SK-N-SH (cell line): ENCODE measurements around the gene SACS. TPM values are rescaled to one million over a fixed set of nuclear protein-coding genes. Genes with fewer than 3 reads are reported as not detected.
"Not testable (repeated sequence)": the region's sequence is repeated elsewhere in the genome, so short reads cannot be mapped to it uniquely, and the experiment has no call there.

ENCODE experiments used
- CTCF ChIA-PET: fragments of 300-600, 350-600 bp; formaldehyde crosslinking; extraction: SDS; loops from one replicate; lab custom pipeline; 2021; lab: Yijun Ruan, JAX
- POLR2A ChIA-PET: fragments of 350-600 bp; sonication (Branson Sonifier 250); formaldehyde crosslinking; extraction: SDS; loops from one replicate; lab custom pipeline; 2020; ENCODE audit warnings: antibody characterized with exemption, inconsistent platforms; lab: Yijun Ruan, JAX
- DNase-seq: peaks from one replicate; pipeline ENCODE4 v3.0.0; 2012
- H2AFZ ChIP-seq: fragments of 200-600 bp; sonication (generic); 2 replicates; pipeline ENCODE4 v1.8.1; 2016; ENCODE audit warnings: antibody characterized with exemption, mild to moderate bottlenecking, low read depth
- H3F3A ChIP-seq: fragments of 200-600 bp; sonication (generic); replicated peaks from 2 replicates; pipeline ENCODE3; 2016; ENCODE audit warnings: antibody characterized with exemption, mild to moderate bottlenecking; ENCODE audit not compliant: insufficient read depth
- H3K27ac ChIP-seq, 2 experiments: fragments of 200-500 bp in 1 of 2; fragments of 200-600 bp in 1 of 2; sonication (Bioruptor generic) in 1 of 2; sonication (generic), shearing (Covaris generic) in 1 of 2; 2 replicates each; pipeline versions ENCODE4 v1.5.1 to v1.6.1; 2014 to 2016; ENCODE audit warnings: low read depth in 2 of 2, inconsistent platforms in 1 of 2, low read length in 1 of 2, mild to moderate bottlenecking in 1 of 2, mixed read lengths in 1 of 2
- H3K27me3 ChIP-seq: fragments of 200-600 bp; sonication (generic), shearing (Covaris generic); 2 replicates; pipeline ENCODE4 v1.6.1; 2016; ENCODE audit warnings: mixed run types; ENCODE audit not compliant: insufficient read depth
- H3K36me3 ChIP-seq, 2 experiments: fragments of 200-500 bp in 1 of 2; fragments of 200-600 bp in 1 of 2; sonication (Bioruptor generic) in 1 of 2; sonication (generic) in 1 of 2; replicated peaks in 1 of 2; 2 replicates each; pipeline versions ENCODE3 to v1.5.1; 2014 to 2016; ENCODE audit warnings: low read length in 1 of 2, mild to moderate bottlenecking in 1 of 2; ENCODE audit not compliant: insufficient read depth in 2 of 2, control insufficient read depth in 1 of 2
- H3K4me1 ChIP-seq, 2 experiments: fragments of 200-500 bp in 1 of 2; fragments of 200-600 bp in 1 of 2; sonication (Bioruptor generic) in 1 of 2; sonication (generic), shearing (Covaris generic) in 1 of 2; 2 replicates each; pipeline versions ENCODE4 v1.5.1 to v1.6.1; 2014 to 2016; ENCODE audit warnings: low read depth in 1 of 2, low read length in 1 of 2, mixed run types in 1 of 2; ENCODE audit not compliant: insufficient read depth in 2 of 2, control insufficient read depth in 1 of 2
- H3K4me2 ChIP-seq: fragments of 200-600 bp; sonication (generic), shearing (Covaris generic); 2 replicates; pipeline ENCODE4 v1.6.1; 2017; ENCODE audit warnings: mixed run types
- H3K4me3 ChIP-seq, 2 experiments: fragments of 200-500 bp in 1 of 2; fragments of 200-600 bp in 1 of 2; sonication (Bioruptor generic) in 1 of 2; sonication (generic), shearing (Covaris generic) in 1 of 2; 2 replicates each; pipeline versions ENCODE4 v1.5.1 to v1.8.1; 2014 to 2016; ENCODE audit warnings: low read depth in 2 of 2, inconsistent platforms in 1 of 2, low read length in 1 of 2, mild to moderate bottlenecking in 1 of 2, mixed read lengths in 1 of 2, moderate library complexity in 1 of 2
- H3K79me2 ChIP-seq: fragments of 200-600 bp; sonication (generic); 2 replicates; pipeline ENCODE4 v1.8.1; 2017; ENCODE audit warnings: mild to moderate bottlenecking; ENCODE audit not compliant: insufficient read depth
- H3K9ac ChIP-seq: fragments of 200-600 bp; sonication (generic); 2 replicates; pipeline ENCODE4 v1.6.1; 2017; ENCODE audit warnings: mixed run types
- H3K9me2 ChIP-seq: fragments of 200-600 bp; sonication (generic); 2 replicates; pipeline ENCODE4 v1.6.1; 2017; ENCODE audit warnings: mixed run types
- H3K9me3 ChIP-seq: fragments of 200-600 bp; sonication (generic); 2 replicates; pipeline ENCODE4 v1.6.1; 2017; ENCODE audit warnings: mixed run types, mild to moderate bottlenecking, moderate library complexity
- H4K20me1 ChIP-seq: fragments of 200-600 bp; sonication (generic); 2 replicates; pipeline ENCODE4 v1.6.1; 2017; ENCODE audit warnings: mild to moderate bottlenecking, mixed run types; ENCODE audit not compliant: insufficient read depth
- CHD2 ChIP-seq: fragments of 150-350 bp; IDR thresholded peaks from 2 replicates; pipeline ENCODE4 v1.6.1; 2018; ENCODE audit warnings: low read length; ENCODE audit not compliant: partially characterized antibody
- EP300 ChIP-seq, 2 experiments: IDR thresholded peaks; 2 replicates each; pipeline versions ENCODE4 v1.4.0 to v1.6.1; 2012; ENCODE audit warnings: borderline replicate concordance in 1 of 2, low read depth in 1 of 2, low read length in 1 of 2
- FOXJ3 ChIP-seq: sonication (generic); formaldehyde crosslinking; IDR thresholded peaks from 2 replicates; pipeline ENCODE4 v1.5.1; 2020; ENCODE audit warnings: mild to moderate bottlenecking, missing genetic modification reagents
- FOXM1 ChIP-seq: IDR thresholded peaks from 2 replicates; pipeline ENCODE4 v1.4.0; 2012; ENCODE audit warnings: low read depth, mild to moderate bottlenecking
- GATA2 ChIP-seq: sonication (generic); formaldehyde crosslinking; IDR thresholded peaks from 2 replicates; pipeline ENCODE4 v1.5.0; 2020; ENCODE audit warnings: mild to moderate bottlenecking, missing genetic modification reagents
- JUND ChIP-seq: IDR thresholded peaks from 2 replicates; pipeline ENCODE4 v1.4.0; 2012
- MEF2A ChIP-seq: IDR thresholded peaks from 2 replicates; pipeline ENCODE4 v1.4.0; 2012; ENCODE audit warnings: low read depth, borderline replicate concordance
- POLR2AphosphoS5 ChIP-seq: IDR thresholded peaks from 2 replicates; pipeline ENCODE4 v1.6.1; 2012; ENCODE audit warnings: low read depth, low read length
- RAD21 ChIP-seq: IDR thresholded peaks from 2 replicates; pipeline ENCODE4 v1.6.1; 2012; ENCODE audit warnings: mild to moderate bottlenecking, low read length
- RFX5 ChIP-seq: IDR thresholded peaks from 2 replicates; pipeline ENCODE4 v1.6.1; 2012; ENCODE audit warnings: mild to moderate bottlenecking, improper control_type of control experiment, low read length
- RXRA ChIP-seq: IDR thresholded peaks from 2 replicates; pipeline ENCODE4 v1.4.0; 2012; ENCODE audit warnings: low read depth, mild to moderate bottlenecking, borderline replicate concordance
- TAF1 ChIP-seq: IDR thresholded peaks from 2 replicates; pipeline ENCODE4 v1.6.1; 2012; ENCODE audit warnings: low read depth, mild to moderate bottlenecking, low read length, moderate library complexity, borderline replicate concordance
- TCF12 ChIP-seq: IDR thresholded peaks from 2 replicates; pipeline ENCODE4 v1.4.0; 2012
- WGBS: methylation state at CpG from one replicate; pipeline ENCODE4 v1.1.6; 2017; ENCODE audit warnings: low lambda C conversion rate; 5-methylcytosine and 5-hydroxymethylcytosine counted together
- polyA plus RNA-seq, 3 experiments: library from polyadenylated mRNA; depleted of rRNA; stranded (reverse); fragments of >200 nt; gene quantifications; 2 replicates each; pipeline ENCODE4 v1.2.3, GENCODE V29; 2012
- TF ChIP-seq, protein P1 (sequence below): IDR thresholded peaks from 2 replicates; pipeline ENCODE4; 2012
- TF ChIP-seq, protein P2 (sequence below): fragments of 150-350 bp; IDR thresholded peaks from 2 replicates; pipeline ENCODE4 v1.6.1; 2016; ENCODE audit warnings: mild to moderate bottlenecking, low read depth, low read length
- TF ChIP-seq, protein P3 (sequence below): IDR thresholded peaks from 2 replicates; pipeline ENCODE4 v1.6.1; 2012; ENCODE audit warnings: mild to moderate bottlenecking, low read depth, low read length, moderate library complexity

The SACS gene
- polyA plus RNA-seq, 1 of the 3 experiments (the other 2 are of a cell fraction) = 5.9 TPM

DNA sequence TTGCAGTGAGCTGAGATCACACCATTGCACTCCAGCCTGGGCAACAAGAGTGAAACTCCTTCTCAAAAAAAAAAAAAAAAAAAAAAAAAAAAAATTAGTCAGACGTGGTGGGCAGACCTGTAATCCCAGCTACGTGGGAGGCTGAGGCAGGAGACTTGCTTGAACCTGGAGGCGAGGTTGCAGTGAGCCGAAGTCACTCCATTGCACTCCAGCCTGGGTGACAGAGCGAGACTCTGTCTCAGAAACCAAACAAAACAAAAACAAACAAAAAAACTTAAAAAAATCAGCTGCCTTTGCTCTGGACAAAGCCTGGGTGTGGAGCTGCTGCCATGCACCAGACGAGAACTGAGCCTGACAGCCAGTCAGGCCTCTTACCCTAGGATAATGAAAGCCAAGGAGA, 6.8 kb upstream of the SACS start:
- POLR2A ChIA-PET, H3K79me2 ChIP-seq, H3K9me2 ChIP-seq, H3K9ac ChIP-seq, H3K4me1 ChIP-seq, H3K27ac ChIP-seq, H3K4me2 ChIP-seq, H3K9me3 ChIP-seq, H3K36me3 ChIP-seq, H3K27me3 ChIP-seq, H4K20me1 ChIP-seq, H2AFZ ChIP-seq, DNase-seq, H3K4me3 ChIP-seq, H3F3A ChIP-seq: not testable (repeated sequence)
- CTCF ChIA-PET = interaction anchor here (1.1 kb wide), 1 partner anchor 28 kb away, joined by 4 read pairs; no protein-coding TSS in a partner anchor
- 85% methylated on average over 6 of the region's 6 CpGs for WGBS

DNA sequence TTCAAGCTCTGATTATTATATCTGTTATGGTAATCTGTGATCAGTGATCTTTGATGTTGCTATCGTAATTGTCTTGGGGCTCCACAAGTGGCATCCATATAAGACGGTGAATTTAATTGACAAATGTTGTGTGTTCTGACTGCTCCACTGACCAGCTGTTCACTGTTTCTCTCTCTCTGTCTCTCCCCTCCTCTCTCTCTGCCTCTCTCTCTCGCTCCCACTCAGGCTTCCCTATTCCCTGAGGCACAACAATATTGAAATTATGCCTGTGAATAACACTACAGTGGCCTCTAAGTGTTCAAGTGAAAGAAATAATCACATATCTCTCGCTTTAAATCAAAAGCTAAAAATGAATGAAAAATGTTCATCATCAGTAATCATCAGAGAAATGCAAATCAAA, 4.4 kb upstream of the SACS start:
- 92% methylated on average over 4 of the region's 4 CpGs for WGBS
- Histone ChIP-seq H3K27ac (no peak overlapping the region), H3K36me3 (no peaks in the 10 kb centered on the region), H3K9me3 (no peaks in the 10 kb centered on the region), H3K27me3 (no peaks in the 10 kb centered on the region), H3K4me1 (no peaks in the 10 kb centered on the region), H3K4me3 (no peak overlapping the region), H3K79me2 (peaks cover 10% of the 10 kb centered on the region), H3F3A (peaks cover 5% of the 10 kb centered on the region), H2AFZ (no peak overlapping the region), H3K4me2 (no peak overlapping the region), H3K9ac (no peak overlapping the region), H4K20me1 (no peaks in the 10 kb centered on the region), H3K9me2 (no peaks in the 10 kb centered on the region)
- CTCF ChIA-PET = interaction anchor here (0.9 kb wide), 1 partner anchor 11 kb away, joined by 3 read pairs; no protein-coding TSS in a partner anchor
- no peak for DNase-seq
- TF ChIP-seq, protein P1, sequence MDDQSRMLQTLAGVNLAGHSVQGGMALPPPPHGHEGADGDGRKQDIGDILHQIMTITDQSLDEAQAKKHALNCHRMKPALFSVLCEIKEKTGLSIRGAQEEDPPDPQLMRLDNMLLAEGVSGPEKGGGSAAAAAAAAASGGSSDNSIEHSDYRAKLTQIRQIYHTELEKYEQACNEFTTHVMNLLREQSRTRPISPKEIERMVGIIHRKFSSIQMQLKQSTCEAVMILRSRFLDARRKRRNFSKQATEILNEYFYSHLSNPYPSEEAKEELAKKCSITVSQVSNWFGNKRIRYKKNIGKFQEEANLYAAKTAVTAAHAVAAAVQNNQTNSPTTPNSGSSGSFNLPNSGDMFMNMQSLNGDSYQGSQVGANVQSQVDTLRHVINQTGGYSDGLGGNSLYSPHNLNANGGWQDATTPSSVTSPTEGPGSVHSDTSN = no peak
- no peak for TF ChIP-seq POLR2AphosphoS5
- TF ChIP-seq RAD21 = no peak
- TF ChIP-seq TAF1 = no peak
- TF ChIP-seq JUND = no peak
- no peak for TF ChIP-seq FOXM1
- TF ChIP-seq MEF2A = no peak
- TF ChIP-seq FOXJ3 (CRISPR knock-in tag) = no peak
- TF ChIP-seq GATA2 (CRISPR knock-in tag) = no peak
- no peak for TF ChIP-seq CHD2
- TF ChIP-seq TCF12 = no peak
- TF ChIP-seq, protein P2, sequence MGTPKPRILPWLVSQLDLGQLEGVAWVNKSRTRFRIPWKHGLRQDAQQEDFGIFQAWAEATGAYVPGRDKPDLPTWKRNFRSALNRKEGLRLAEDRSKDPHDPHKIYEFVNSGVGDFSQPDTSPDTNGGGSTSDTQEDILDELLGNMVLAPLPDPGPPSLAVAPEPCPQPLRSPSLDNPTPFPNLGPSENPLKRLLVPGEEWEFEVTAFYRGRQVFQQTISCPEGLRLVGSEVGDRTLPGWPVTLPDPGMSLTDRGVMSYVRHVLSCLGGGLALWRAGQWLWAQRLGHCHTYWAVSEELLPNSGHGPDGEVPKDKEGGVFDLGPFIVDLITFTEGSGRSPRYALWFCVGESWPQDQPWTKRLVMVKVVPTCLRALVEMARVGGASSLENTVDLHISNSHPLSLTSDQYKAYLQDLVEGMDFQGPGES = no peak
- no peak for TF ChIP-seq RFX5
- TF ChIP-seq RXRA = no peak
- no peak for TF ChIP-seq EP300 (IDR thresholded peaks at IDR 0.05; ENCODE audit: borderline replicate concordance in 1 of 2, low read depth in 1 of 2, low read length in 1 of 2)
- TF ChIP-seq, protein P3, sequence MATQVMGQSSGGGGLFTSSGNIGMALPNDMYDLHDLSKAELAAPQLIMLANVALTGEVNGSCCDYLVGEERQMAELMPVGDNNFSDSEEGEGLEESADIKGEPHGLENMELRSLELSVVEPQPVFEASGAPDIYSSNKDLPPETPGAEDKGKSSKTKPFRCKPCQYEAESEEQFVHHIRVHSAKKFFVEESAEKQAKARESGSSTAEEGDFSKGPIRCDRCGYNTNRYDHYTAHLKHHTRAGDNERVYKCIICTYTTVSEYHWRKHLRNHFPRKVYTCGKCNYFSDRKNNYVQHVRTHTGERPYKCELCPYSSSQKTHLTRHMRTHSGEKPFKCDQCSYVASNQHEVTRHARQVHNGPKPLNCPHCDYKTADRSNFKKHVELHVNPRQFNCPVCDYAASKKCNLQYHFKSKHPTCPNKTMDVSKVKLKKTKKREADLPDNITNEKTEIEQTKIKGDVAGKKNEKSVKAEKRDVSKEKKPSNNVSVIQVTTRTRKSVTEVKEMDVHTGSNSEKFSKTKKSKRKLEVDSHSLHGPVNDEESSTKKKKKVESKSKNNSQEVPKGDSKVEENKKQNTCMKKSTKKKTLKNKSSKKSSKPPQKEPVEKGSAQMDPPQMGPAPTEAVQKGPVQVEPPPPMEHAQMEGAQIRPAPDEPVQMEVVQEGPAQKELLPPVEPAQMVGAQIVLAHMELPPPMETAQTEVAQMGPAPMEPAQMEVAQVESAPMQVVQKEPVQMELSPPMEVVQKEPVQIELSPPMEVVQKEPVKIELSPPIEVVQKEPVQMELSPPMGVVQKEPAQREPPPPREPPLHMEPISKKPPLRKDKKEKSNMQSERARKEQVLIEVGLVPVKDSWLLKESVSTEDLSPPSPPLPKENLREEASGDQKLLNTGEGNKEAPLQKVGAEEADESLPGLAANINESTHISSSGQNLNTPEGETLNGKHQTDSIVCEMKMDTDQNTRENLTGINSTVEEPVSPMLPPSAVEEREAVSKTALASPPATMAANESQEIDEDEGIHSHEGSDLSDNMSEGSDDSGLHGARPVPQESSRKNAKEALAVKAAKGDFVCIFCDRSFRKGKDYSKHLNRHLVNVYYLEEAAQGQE = no peak
- POLR2A ChIA-PET = no interaction called here
